PC-9 (cell line): ENCODE measurements around the gene ADIRF. TPM values are rescaled to one million over a fixed set of nuclear protein-coding genes. Genes with fewer than 3 reads are reported as not detected.
"Not testable (repeated sequence)": the region's sequence is repeated elsewhere in the genome, so short reads cannot be mapped to it uniquely, and the experiment has no call there.

Source experiments
- BruUV-seq: library from RNA; stranded (reverse); fragments of 400-500 nt; replicated peaks from 2 replicates; lab custom pipeline; 2021; lab: Mats Ljungman, UMichigan
- CTCF ChIA-PET: fragments of 300-600 bp; sonication (Branson Sonifier 250); formaldehyde crosslinking; loops from one replicate; lab custom pipeline; 2022; ENCODE audit warnings: antibody characterized with exemption; lab: Charles Lee
- POLR2A ChIA-PET: fragments of 300-600 bp; sonication (Branson Sonifier 250); formaldehyde crosslinking; loops from one replicate; lab custom pipeline; 2022; ENCODE audit warnings: antibody characterized with exemption; ENCODE audit not compliant: unreplicated experiment; lab: Charles Lee
- DNase-seq, 2 experiments: peaks; one replicate each; pipeline versions ENCODE4 v3.0.0 to v3.0.0-alpha.2; 2015 to 2022; ENCODE audit warnings: mixed read lengths in 1 of 2
- H2AFZ ChIP-seq: fragments of 200-600 bp; sonication (generic); 2 replicates; pipeline ENCODE4 v1.8.1; 2017; ENCODE audit warnings: antibody characterized with exemption
- H3F3A ChIP-seq: fragments of 200-600 bp; sonication (generic); 2 replicates; pipeline ENCODE4 v1.8.1; 2017; ENCODE audit warnings: antibody characterized with exemption, mild to moderate bottlenecking, low read depth; ENCODE audit not compliant: insufficient read depth
- H3K27ac ChIP-seq: fragments of 200-600 bp; sonication (generic); 2 replicates; pipeline ENCODE4 v1.6.1; 2016; ENCODE audit warnings: mixed run types
- H3K27me3 ChIP-seq: fragments of 200-600 bp; sonication (generic); 2 replicates; pipeline ENCODE4 v1.6.1; 2016; ENCODE audit warnings: low read depth, mixed run types; ENCODE audit not compliant: insufficient read depth
- H3K36me3 ChIP-seq: fragments of 200-600 bp; sonication (generic); 2 replicates; pipeline ENCODE4 v1.6.1; 2016; ENCODE audit warnings: low read depth, mixed run types
- H3K4me1 ChIP-seq: fragments of 200-600 bp; sonication (generic); replicated peaks from 2 replicates; pipeline ENCODE4 v1.6.1; 2016; ENCODE audit warnings: mixed run types; ENCODE audit not compliant: insufficient read depth
- H3K4me2 ChIP-seq: fragments of 200-600 bp; sonication (generic); 2 replicates; pipeline ENCODE4 v1.6.1; 2017; ENCODE audit warnings: mixed run types
- H3K4me3 ChIP-seq: fragments of 200-600 bp; sonication (generic); 2 replicates; pipeline ENCODE4 v1.6.1; 2016; ENCODE audit warnings: mixed run types
- H3K79me2 ChIP-seq: fragments of 200-600 bp; sonication (generic); 2 replicates; pipeline ENCODE4 v1.6.1; 2017; ENCODE audit warnings: low read depth, mixed run types
- H3K9me2 ChIP-seq: fragments of 200-600 bp; sonication (generic); 2 replicates; pipeline ENCODE4 v1.8.1; 2017; ENCODE audit warnings: mild to moderate bottlenecking; ENCODE audit not compliant: insufficient read depth
- H3K9me3 ChIP-seq: fragments of 200-600 bp; sonication (generic); 2 replicates; pipeline ENCODE4 v1.8.1; 2016; ENCODE audit warnings: low read depth; ENCODE audit not compliant: insufficient read depth
- H4K20me1 ChIP-seq: fragments of 200-600 bp; sonication (generic); 2 replicates; pipeline ENCODE4 v1.8.1; 2017; ENCODE audit not compliant: insufficient read depth
- CTCF ChIP-seq: fragments of 200-600 bp; sonication (generic); conservative IDR thresholded peaks from 2 replicates; pipeline ENCODE4 v1.6.1; 2017; ENCODE audit warnings: mixed run types, antibody characterized with exemption, mild to moderate bottlenecking, moderate library complexity
- EZH2 ChIP-seq: fragments of 200-600 bp; sonication (generic); IDR thresholded peaks from 2 replicates; pipeline ENCODE4 v1.8.0; 2017; ENCODE audit warnings: antibody characterized with exemption, low read depth
- intact Hi-C: fragments of 100-400 bp; cut with micrococcal nuclease; formaldehyde crosslinking; loops from one replicate; pipeline ENCODE4 v1.10.0; 2022; ENCODE audit not compliant: unreplicated experiment
- total RNA-seq: library from RNA; stranded (reverse); gene quantifications from 2 replicates; pipeline ENCODE4 v1.2.3, GENCODE V29; 2021

The ADIRF gene
- total RNA-seq, 1 experiment from 2014 or later, result 51.0 TPM

DNA sequence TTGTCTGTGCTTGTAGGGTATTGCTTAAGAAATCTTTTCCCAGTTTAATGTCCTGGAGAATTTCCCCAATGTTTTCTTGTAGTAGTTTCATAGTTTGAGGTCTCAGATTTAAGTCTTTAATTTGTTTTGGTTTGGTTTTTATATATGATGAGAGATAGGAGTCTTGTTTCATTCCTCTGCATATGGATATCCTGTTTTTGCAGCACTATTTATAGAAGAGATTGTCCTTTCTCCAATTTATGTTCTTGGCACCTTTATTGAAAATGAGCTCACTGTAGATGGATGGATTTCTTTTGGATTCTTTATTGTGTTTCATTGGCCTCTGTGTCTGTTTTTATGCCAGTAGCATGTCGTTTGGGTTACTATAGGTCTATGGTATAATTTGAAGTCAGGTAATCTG lies 20.2 kb downstream of the ADIRF start:
- Histone ChIP-seq H3K27me3 (no peaks in the 10 kb centered on the region), H3K9me3 (no peaks in the 10 kb centered on the region), H3K4me1 (no peaks in the 10 kb centered on the region; the same call in 1 of the 2 replicates), H3K36me3 (no peaks in the 10 kb centered on the region), H3K27ac (no peak overlapping the region), H4K20me1 (no peaks in the 10 kb centered on the region), H3K4me3 (no peak overlapping the region), H3K9me2 (no peaks in the 10 kb centered on the region), H3F3A (no peaks in the 10 kb centered on the region), H3K4me2 (0 out of 2 replicates have a peak overlapping the region, but pooled peaks have one; percentile 10), H2AFZ (no peak overlapping the region), H3K79me2 (no peaks in the 10 kb centered on the region)
- ChIA-PET CTCF (no interaction called here), POLR2A (no interaction called here)
- intact Hi-C loops, result no loop called here
- no TSS peak for BruUV-seq
- DNase-seq, result no peak
- TF ChIP-seq CTCF, result no peak
- TF ChIP-seq EZH2, result no peak

GRCh38 chr10:86991362-86991761 lies 23.1 kb downstream of the ADIRF start:
- H2AFZ ChIP-seq, H3F3A ChIP-seq, H3K4me2 ChIP-seq, H3K9me2 ChIP-seq, CTCF ChIA-PET, POLR2A ChIA-PET, DNase-seq, H3K9me3 ChIP-seq, H3K4me3 ChIP-seq, H3K27me3 ChIP-seq, H3K36me3 ChIP-seq, H3K4me1 ChIP-seq, H4K20me1 ChIP-seq, H3K79me2 ChIP-seq, BruUV-seq, intact Hi-C loops, H3K27ac ChIP-seq: not testable (repeated sequence)

- Histone ChIP-seq H3K9me2 (no peaks in the 10 kb centered on the region), H4K20me1 (no peaks in the 10 kb centered on the region), H3K4me3 (no peak overlapping the region), H3K4me2 (no peak overlapping the region), H3K27ac (no peak overlapping the region), H3F3A (no peaks in the 10 kb centered on the region), H3K79me2 (no peaks in the 10 kb centered on the region), H3K9me3 (no peaks in the 10 kb centered on the region), H3K36me3 (no peaks in the 10 kb centered on the region), H3K27me3 (no peaks in the 10 kb centered on the region), H3K4me1 (no peaks in the 10 kb centered on the region; the same call in 1 of the 2 replicates), H2AFZ (no peak overlapping the region)
- TF ChIP-seq EZH2, result no peak
- TF ChIP-seq CTCF, result no peak
- DNase-seq, result no peak
- ChIA-PET CTCF (no interaction called here), POLR2A (no interaction called here)
- BruUV-seq, result no TSS peak
- intact Hi-C loops, result no loop called here
Measured at GRCh38 chr10:86992456-86992855, 24.2 kb downstream of the ADIRF start.

DNA sequence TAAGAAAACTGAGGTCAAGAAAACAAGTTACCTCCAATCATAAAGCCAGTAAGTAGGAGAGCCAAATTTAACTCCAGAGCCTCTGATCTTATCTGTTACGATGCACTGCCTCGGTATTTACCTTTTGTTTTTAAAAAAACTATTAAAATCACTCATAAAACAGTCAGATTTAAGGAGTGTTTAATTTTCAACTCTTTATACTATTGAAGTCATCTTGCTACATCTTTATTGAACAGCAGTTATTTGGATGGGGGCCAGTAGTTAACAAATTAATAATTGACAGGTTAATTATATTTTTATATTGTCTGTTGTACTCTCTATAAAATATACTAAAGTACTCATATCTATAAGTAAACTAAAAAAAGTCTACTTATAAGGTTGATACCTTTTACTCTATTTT lies 24.6 kb downstream of the ADIRF start:
- Histone ChIP-seq H3K27ac (no peak overlapping the region), H3K9me3 (no peaks in the 10 kb centered on the region), H4K20me1 (no peaks in the 10 kb centered on the region), H3F3A (no peaks in the 10 kb centered on the region), H3K4me2 (no peak overlapping the region), H3K4me1 (no peaks in the 10 kb centered on the region; the same call in 1 of the 2 replicates), H3K36me3 (no peaks in the 10 kb centered on the region), H3K9me2 (no peaks in the 10 kb centered on the region), H3K79me2 (no peaks in the 10 kb centered on the region), H2AFZ (no peak overlapping the region), H3K4me3 (no peak overlapping the region), H3K27me3 (no peaks in the 10 kb centered on the region)
- BruUV-seq, result no TSS peak
- no peak for DNase-seq
- no peak for TF ChIP-seq CTCF
- intact Hi-C loops, result no loop called here
- ChIA-PET CTCF (no interaction called here), POLR2A (no interaction called here)

- H3K9me3 ChIP-seq, CTCF ChIA-PET, H3F3A ChIP-seq, intact Hi-C loops, DNase-seq, H3K4me2 ChIP-seq, H3K79me2 ChIP-seq, H3K36me3 ChIP-seq, BruUV-seq, H2AFZ ChIP-seq, POLR2A ChIA-PET, H3K4me3 ChIP-seq, H3K27ac ChIP-seq, H4K20me1 ChIP-seq, H3K9me2 ChIP-seq, H3K27me3 ChIP-seq, H3K4me1 ChIP-seq: not testable (repeated sequence)
Measured at GRCh38 chr10:86999802-87000403, 31.6 kb downstream of the ADIRF start.
